CD14-positive monocyte (primary cell): Measurements from ENCODE around the gene TP53TG5. TPM values are rescaled to one million over a fixed set of nuclear protein-coding genes. Genes with fewer than 3 reads are reported as not detected.

Experiments
- DNase-seq, 3 donors: peaks; one replicate each; pipeline ENCODE4 v3.0.0-alpha.2; 2011 to 2022
- H2AFZ ChIP-seq: 2 replicates; pipeline ENCODE4 v1.6.0; 2012; ENCODE audit warnings: mild to moderate bottlenecking, low read depth, low read length, inconsistent platforms; ENCODE audit not compliant: insufficient read depth, poor library complexity, severe bottlenecking
- H3K27ac ChIP-seq, 2 donors: 1 replicate in 1 of 2; 2 replicates in 1 of 2; pipeline ENCODE4 v1.5.1; 2012 to 2013; ENCODE audit warnings: low read length in 2 of 2, control low read depth in 1 of 2, inconsistent platforms in 1 of 2, low read depth in 1 of 2, mild to moderate bottlenecking in 1 of 2
- H3K27me3 ChIP-seq, 2 donors: one replicate each; pipeline versions ENCODE4 v1.6.0 to v1.6.1; 2011 to 2013; ENCODE audit warnings: low read length in 2 of 2; ENCODE audit not compliant: control insufficient read depth in 2 of 2, insufficient read depth in 2 of 2
- H3K36me3 ChIP-seq, 2 donors: replicated peaks in 1 of 2; 1 replicate in 1 of 2; 2 replicates in 1 of 2; pipeline versions ENCODE4 v1.5.1 to v1.6.1; 2012 to 2013; ENCODE audit warnings: low read length in 2 of 2, control low read depth in 1 of 2, inconsistent platforms in 1 of 2, mild to moderate bottlenecking in 1 of 2; ENCODE audit not compliant: insufficient read depth in 2 of 2, control insufficient read depth in 1 of 2
- H3K4me1 ChIP-seq, 2 donors: 1 replicate in 1 of 2; 2 replicates in 1 of 2; pipeline versions ENCODE4 v1.5.1 to v1.6.1; 2012 to 2013; ENCODE audit warnings: low read length in 2 of 2, control low read depth in 1 of 2, inconsistent platforms in 1 of 2, mild to moderate bottlenecking in 1 of 2, moderate library complexity in 1 of 2; ENCODE audit not compliant: insufficient read depth in 2 of 2, control insufficient read depth in 1 of 2
- H3K4me2 ChIP-seq: replicated peaks from 2 replicates; pipeline ENCODE3; 2012; ENCODE audit warnings: low read length, moderate library complexity, mild to moderate bottlenecking; ENCODE audit not compliant: poor library complexity, severe bottlenecking; ENCODE audit errors: extremely low read depth
- H3K4me3 ChIP-seq, 3 experiments: fragments of 200-600 bp in 1 of 3; sonication (generic) in 1 of 3; replicated peaks in 1 of 3; 1 replicate in 2 of 3; 2 replicates in 1 of 3; pipeline ENCODE4 v1.5.1; 2011 to 2013; ENCODE audit warnings: low read length in 3 of 3, mild to moderate bottlenecking in 3 of 3, control low read depth in 2 of 3, low read depth in 2 of 3, inconsistent platforms in 1 of 3, moderate library complexity in 1 of 3
- H3K79me2 ChIP-seq: 2 replicates; pipeline ENCODE4 v1.6.0; 2012; ENCODE audit warnings: mild to moderate bottlenecking, control low read depth, inconsistent platforms, low read length, moderate library complexity; ENCODE audit not compliant: insufficient read depth
- H3K9ac ChIP-seq: 2 replicates; pipeline ENCODE4 v1.6.0; 2017; ENCODE audit warnings: low read length, mild to moderate bottlenecking; ENCODE audit not compliant: insufficient read depth, poor library complexity, severe bottlenecking
- H3K9me3 ChIP-seq, 2 donors: replicated peaks in 1 of 2; 1 replicate in 1 of 2; 2 replicates in 1 of 2; pipeline versions ENCODE4 v1.5.1 to v1.6.1; 2012 to 2013; ENCODE audit warnings: low read length in 2 of 2, control low read depth in 1 of 2; ENCODE audit not compliant: control insufficient read depth in 1 of 2, insufficient read depth in 1 of 2
- H4K20me1 ChIP-seq: 2 replicates; pipeline ENCODE4 v1.6.0; 2012; ENCODE audit warnings: mild to moderate bottlenecking, low read length, control low read depth, moderate library complexity; ENCODE audit not compliant: insufficient read depth
- H3K27ac Mint-ChIP-seq, 7 donors: one replicate each; pipeline ENCODE4 v1.8.0; 2020; ENCODE audit warnings: mild to moderate bottlenecking in 7 of 7, mixed read lengths in 7 of 7, moderate library complexity in 6 of 7, inconsistent platforms in 2 of 7
- H3K27me3 Mint-ChIP-seq, 3 donors: one replicate each; pipeline ENCODE4 v1.8.0; 2021 to 2022; ENCODE audit warnings: low read depth in 3 of 3, mild to moderate bottlenecking in 3 of 3, mixed read lengths in 3 of 3, moderate library complexity in 3 of 3, inconsistent platforms in 1 of 3
- H3K36me3 Mint-ChIP-seq, 2 donors: one replicate each; pipeline ENCODE4 v1.8.0; 2020; ENCODE audit warnings: mixed read lengths in 2 of 2, inconsistent platforms in 1 of 2, mild to moderate bottlenecking in 1 of 2
- H3K4me1 Mint-ChIP-seq: one replicate; pipeline ENCODE4 v1.8.0; 2020; ENCODE audit warnings: mild to moderate bottlenecking, mixed read lengths
- H3K4me3 Mint-ChIP-seq, 2 donors: one replicate each; pipeline ENCODE4 v1.8.0; 2020; ENCODE audit warnings: mild to moderate bottlenecking in 2 of 2, mixed read lengths in 2 of 2, moderate library complexity in 1 of 2
- H3K9me3 Mint-ChIP-seq, 7 donors: one replicate each; pipeline ENCODE4 v1.8.0; 2020 to 2022; ENCODE audit warnings: mixed read lengths in 7 of 7, mild to moderate bottlenecking in 6 of 7, moderate library complexity in 6 of 7, inconsistent platforms in 2 of 7
- CTCF ChIP-seq: fragments of 200-600 bp; IDR thresholded peaks from one replicate; pipeline ENCODE4 v1.8.0; 2022; ENCODE audit warnings: antibody characterized with exemption, mild to moderate bottlenecking
- WGBS: methylation state at CpG from one replicate; pipeline ENCODE4 v1.1.5; 2013; ENCODE audit warnings: missing lambda C conversion rate; ENCODE audit not compliant: insufficient coverage; 5-methylcytosine and 5-hydroxymethylcytosine counted together
- intact Hi-C, 2 donors: fragments of 100-400 bp; cut with micrococcal nuclease; formaldehyde crosslinking; loops; one replicate each; pipeline versions ENCODE4 v1.15.0 to v1.15.1; 2023
- polyA plus RNA-seq, 3 donors: library from polyadenylated mRNA; depleted of rRNA in 1 of 3; unstranded in 2 of 3; stranded (reverse) in 1 of 3; fragments of 300-500 nt in 2 of 3; fragments of >200 nt in 1 of 3; fragmentation: Illumina TruSeq in 2 of 3; gene quantifications; 1 replicate in 2 of 3; 2 replicates in 1 of 3; pipeline ENCODE4 v1.2.3, GENCODE V29; 2012 to 2021

The TP53TG5 gene
- polyA plus RNA-seq, 3 donors, result 0.11 TPM; not detected in 2

- Histone ChIP-seq H3K4me1 (peaks cover 25 to 50% of the 10 kb centered on the region in 2 donors), H3K4me3 (no peak overlapping the region), H4K20me1 (no peaks in the 10 kb centered on the region), H3K27ac (peak overlapping the region in 1 of 2 donors; percentile 69), H3K27me3 (peaks cover 0 to 9% of the 10 kb centered on the region in 2 donors), H3K79me2 (peaks cover 8% of the 10 kb centered on the region), H3K36me3 (no peaks in the 10 kb centered on the region), H3K9ac (no peak overlapping the region), H3K9me3 (no peaks in the 10 kb centered on the region), H2AFZ (no peak overlapping the region), H3K4me2 (no peak overlapping the region)
- H3K4me1 Mint-ChIP-seq, result peaks cover 47% of the 10 kb centered on the region
- no peak for DNase-seq
- peak overlapping the region in 4 of 7 donors; percentile 57 to 79 (median 60) for H3K27ac Mint-ChIP-seq
- no peak for TF ChIP-seq CTCF
- H3K4me3 Mint-ChIP-seq, result no peak overlapping the region
- H3K36me3 Mint-ChIP-seq, result peaks cover 4 to 16% of the 10 kb centered on the region in 2 donors
- H3K9me3 Mint-ChIP-seq, result peaks cover 0 to 3% (median 0%) of the 10 kb centered on the region in 7 donors
- WGBS, result 98% methylated on average over 5 of the region's 6 CpGs
- H3K27me3 Mint-ChIP-seq, result peaks cover 7 to 16% (median 12%) of the 10 kb centered on the region in 3 donors
- intact Hi-C loops, result no loop called here
Measured at GRCh38 chr20:45342855-45343531, 35.1 kb downstream of the TP53TG5 start.

GRCh38 chr20:45341939-45342854 lies 35.9 kb downstream of the TP53TG5 start:
- intact Hi-C loops, result no loop called here
- peaks cover 40% of the 10 kb centered on the region for H3K4me1 Mint-ChIP-seq
- Histone ChIP-seq H3K4me3 (no peak overlapping the region), H3K79me2 (peaks cover 3% of the 10 kb centered on the region), H2AFZ (no peak overlapping the region), H3K36me3 (no peaks in the 10 kb centered on the region), H3K27ac (no peak overlapping the region), H3K4me1 (peaks cover 18 to 42% of the 10 kb centered on the region in 2 donors), H3K9ac (no peak overlapping the region), H4K20me1 (no peaks in the 10 kb centered on the region), H3K4me2 (no peak overlapping the region), H3K9me3 (no peaks in the 10 kb centered on the region), H3K27me3 (peaks cover 0 to 5% of the 10 kb centered on the region in 2 donors)
- TF ChIP-seq CTCF, result no peak
- H3K4me3 Mint-ChIP-seq, result no peak overlapping the region
- H3K27ac Mint-ChIP-seq, result peak overlapping the region in 5 of 7 donors; percentile 23 to 59 (median 55)
- H3K27me3 Mint-ChIP-seq, result peaks cover 7 to 10% (median 8%) of the 10 kb centered on the region in 3 donors
- DNase-seq, result no peak
- peaks cover 4 to 12% of the 10 kb centered on the region in 2 donors for H3K36me3 Mint-ChIP-seq
- WGBS, result 86% methylated on average over 14 of the region's 16 CpGs
- peaks cover 0 to 2% (median 0%) of the 10 kb centered on the region in 7 donors for H3K9me3 Mint-ChIP-seq
